Stimulated activated CD4-positive, alpha-beta T cell treated with anti-CD3 and anti-CD28 coated beads, Interleukin-1b, Interleukin-23, amount 100 ng/mL, for 4 hours (primary cell): ENCODE results near the gene KLF12.

Source experiments
- DNase-seq, 2 donors: peaks; one replicate each; pipeline ENCODE4 v3.0.0-alpha.2; 2020; ENCODE audit warnings: low read depth in 2 of 2

The KLF12 gene

GRCh38 chr13:74135326-74136083 is 1.3 kb upstream of the KLF12 start:
- peak; percentile 41 to 51 for DNase-seq

- peak; percentile 48 to 51 for DNase-seq
Observed at GRCh38 chr13:74134777-74135325, 647 bp upstream of the KLF12 start.

DNA sequence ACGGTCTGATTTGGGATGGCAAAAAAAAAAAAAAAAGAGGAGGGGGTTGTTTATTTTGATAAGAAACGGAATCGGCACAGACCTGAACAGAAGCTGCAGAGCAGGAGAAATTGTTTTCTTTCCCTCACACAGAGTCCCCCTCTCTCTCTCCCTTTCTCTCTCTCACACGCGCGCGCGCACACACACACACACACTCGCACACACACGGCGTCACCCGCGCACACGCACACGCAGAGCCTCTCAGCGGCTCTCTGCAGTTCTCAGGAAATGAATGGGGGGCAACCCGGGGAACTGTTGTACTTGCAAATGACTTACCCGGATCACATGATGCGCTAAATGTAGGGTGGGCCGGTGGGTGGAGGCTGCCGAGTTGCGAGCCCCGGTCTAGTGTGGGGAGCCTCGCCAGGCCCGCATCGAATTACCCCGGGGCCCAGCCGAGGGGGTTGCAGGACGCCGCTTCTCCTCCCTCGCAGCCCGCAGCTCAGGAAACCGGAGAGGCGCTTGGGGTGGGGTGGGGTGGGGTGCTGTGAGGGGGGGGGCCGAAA is 475 bp downstream of the KLF12 start:
- peak; percentile 61 to 74 for DNase-seq

GRCh38 chr13:74132776-74133656 is 1.2 kb downstream of the KLF12 start:
- DNase-seq, result peak in 1 of 2 donors; percentile 37

DNA sequence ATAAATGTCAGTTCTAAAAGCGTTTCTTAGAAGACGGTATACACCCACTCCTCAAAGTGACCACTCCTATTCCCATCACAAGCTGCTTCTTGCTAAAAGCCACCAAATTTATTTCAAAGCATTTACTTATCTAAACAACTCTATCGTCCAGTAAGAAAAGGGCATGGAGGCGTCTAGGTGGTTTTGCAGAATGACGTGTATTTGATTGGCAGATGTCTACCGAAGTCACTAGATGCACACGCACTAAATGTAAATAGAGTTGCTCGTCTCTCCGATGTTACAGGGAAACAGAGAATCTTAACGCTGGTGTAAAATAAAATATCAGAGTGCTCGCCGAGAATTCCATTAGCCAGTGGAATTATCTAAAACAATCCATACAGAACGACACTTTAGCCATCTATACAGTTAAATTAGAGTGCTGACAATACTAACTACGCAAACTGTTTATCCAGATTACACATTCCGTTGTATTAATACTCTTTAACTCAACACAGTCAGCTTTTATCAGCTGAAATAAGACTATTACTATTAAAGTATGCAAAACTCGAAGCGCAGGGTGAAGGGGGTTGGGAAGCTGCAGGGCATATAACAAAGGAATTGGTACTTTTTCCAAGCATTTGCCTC is 1.9 kb downstream of the KLF12 start:
- no peak for DNase-seq

DNA sequence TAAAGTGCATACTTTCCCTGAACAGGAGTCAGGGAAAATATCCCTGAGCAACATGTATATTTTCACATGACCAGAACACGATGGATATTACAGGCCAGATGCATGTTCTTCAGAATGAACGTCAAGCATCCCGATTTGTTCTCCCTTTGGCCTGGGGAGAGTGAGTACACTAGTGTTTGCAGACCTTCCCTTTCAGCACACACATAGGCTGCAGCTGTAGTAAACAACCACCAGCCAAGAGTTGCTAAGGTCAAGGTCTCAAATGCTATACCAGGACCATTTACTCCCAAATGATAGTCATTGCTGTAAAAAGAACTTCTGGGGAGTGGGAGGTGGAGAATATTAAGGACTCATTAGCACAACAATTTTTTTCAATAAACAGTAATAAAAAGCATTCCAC is 3.0 kb downstream of the KLF12 start:
- no peak for DNase-seq

DNA sequence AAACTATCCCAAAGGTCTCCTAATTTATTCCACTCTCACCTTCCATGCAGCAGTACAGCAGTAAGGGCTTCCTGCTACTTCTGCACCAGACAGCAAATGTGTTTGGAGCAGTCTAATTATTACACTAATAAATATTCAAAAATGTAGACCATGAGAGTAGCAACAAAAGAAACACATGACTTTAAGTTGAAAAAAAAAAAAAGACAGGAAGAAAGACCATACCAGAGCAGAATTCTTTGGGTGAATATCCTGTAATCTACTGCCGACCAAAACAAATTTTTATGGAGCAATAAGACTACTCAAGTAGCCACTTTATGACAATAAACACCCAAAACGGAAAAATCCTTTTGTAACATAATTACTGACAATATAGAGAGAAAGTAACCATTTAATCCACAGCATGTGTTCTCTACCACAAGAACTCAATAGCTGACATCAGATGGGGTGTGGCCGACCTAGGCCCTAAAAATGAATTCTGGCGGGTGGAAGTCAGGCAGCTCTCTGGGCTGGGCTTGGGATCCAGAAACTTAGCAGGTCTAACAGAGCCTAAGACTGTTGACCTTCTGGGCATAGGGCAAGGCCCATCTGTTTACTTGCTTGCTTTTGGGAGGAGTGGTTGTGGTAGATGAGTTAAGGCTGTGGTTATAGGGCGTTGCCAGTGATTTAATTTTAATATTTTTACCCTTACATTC is 4.6 kb downstream of the KLF12 start:
- DNase-seq, result no peak

DNA sequence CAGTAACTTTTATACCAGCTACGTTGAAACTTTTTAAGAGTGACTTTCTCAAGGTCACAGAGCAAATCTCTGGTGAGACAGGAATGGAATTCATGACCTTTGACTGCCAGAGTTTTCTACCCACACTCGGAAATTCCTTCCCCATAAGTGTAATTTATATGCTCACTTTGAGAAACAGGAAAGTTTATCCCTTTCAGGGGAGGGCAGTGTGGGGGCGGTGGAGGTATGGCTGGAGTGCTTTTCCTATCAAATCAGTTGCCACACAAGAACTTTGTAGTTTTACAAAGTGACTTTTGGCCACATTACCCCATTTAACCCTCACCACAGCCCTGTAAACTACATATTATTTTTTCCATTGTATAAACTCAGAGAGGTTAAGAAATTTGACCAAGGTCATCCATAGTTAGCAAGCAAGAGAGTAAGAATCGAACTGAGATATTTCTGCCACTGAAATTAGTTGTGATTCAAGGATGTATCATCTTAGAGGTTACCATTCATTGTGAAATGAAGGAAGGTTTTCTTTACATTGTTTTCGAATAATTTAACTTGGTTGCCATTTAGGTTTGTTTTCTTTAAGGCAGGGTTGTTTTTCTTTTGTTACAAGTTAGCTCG is 5.9 kb downstream of the KLF12 start:
- DNase-seq, result no peak

DNA sequence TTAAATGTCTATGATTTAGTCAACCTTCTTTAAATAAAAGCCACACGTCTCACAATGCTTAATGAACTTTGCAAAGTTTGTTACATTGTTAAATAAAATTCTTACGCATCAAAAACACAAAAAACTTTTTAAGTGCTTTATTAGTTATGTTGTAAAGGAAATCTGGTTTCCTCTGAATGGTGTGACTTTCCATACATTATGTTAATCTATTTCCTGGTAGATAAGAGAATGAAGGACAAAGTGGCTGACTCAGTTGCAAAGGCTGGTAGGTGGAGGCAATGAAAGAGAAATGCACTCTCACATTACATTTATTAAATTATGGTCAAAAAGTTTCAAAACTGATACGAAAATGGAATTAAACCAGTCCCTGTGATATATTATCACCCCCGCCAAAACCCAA is 15.9 kb downstream of the KLF12 start:
- no peak for DNase-seq

GRCh38 chr13:74117207-74117705 is 16.9 kb downstream of the KLF12 start:
- no peak for DNase-seq

GRCh38 chr13:74115133-74115532 is 19.1 kb downstream of the KLF12 start:
- no peak for DNase-seq

GRCh38 chr13:74114641-74115040 is 19.6 kb downstream of the KLF12 start:
- DNase-seq, result no peak

DNA sequence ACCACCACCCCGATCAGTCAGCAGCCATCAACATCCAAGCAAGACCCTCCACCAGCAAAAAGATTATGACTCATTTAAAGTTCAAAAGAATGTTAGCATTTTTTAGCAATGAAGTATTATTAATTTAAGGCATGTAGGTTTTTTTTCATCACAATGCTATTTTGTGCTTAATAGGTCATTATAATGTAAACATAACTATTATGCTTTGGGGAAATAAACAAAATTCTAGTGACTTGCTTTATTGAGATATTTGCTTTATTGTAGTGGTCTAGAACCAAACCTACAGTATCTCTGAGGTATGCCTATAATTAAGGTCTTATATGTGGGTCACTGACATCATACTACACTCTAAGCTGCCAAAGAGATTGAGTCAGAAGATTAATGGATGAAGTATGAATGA is 20.0 kb downstream of the KLF12 start:
- no peak for DNase-seq

DNA sequence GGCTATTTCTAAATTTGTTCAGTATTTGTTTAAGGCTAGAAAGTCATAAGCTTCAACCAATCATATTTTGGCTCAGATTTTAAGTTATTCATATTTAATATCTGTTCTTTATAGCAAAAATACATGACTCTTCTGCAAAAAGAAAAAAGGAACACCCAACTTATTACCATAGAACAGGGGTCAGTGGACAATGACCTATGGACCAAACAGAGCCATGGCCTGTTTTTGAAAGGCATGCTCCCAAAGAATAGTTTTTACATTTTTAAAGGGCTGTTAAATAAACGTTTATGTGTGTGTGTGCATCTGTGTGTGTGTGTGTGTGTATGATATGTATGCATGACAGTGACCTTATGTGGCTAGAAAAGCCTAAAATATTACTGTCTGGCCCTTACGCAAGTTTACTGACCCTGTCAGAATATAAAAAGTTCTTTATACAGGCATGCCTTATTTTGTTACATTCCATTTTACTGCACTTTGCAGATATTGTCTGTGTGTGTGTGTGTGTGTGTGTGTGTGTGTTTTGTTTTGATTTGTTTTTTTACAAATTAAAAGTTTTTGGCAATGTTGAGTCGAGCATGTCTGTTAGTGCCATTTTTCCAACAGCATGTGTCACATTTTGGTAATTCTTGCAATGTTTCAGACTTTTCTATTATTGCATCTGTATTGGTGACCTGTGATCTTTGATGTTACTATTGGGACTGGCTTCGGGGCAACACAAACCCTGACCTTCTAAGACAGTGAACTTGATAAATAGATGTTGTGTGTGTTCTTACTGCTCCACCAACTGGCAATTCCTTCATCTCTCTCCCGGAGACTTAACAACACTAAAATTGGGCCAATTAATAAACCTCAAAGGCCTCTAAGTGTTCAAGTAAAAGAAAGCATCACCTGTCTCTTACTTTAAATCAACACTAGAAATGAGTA is 22.0 kb downstream of the KLF12 start:
- no peak for DNase-seq

DNA sequence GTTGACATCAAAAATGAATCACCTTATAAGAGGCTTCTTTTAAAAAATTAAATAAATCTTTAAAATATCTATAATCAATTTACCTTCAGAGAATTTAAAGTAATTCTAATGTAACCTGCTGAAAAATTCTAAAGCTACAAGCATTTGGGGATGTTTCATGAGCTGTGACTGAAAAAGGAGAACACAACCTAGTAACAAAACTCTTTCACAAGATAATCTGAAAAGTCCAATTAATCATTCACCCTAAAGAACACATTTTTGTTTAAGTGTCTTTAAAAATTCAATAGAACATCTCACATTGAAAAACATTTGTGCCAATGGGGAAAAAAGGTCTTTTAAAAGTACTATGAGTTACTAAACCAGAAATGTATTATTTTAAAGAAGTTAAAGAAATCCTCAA is 22.8 kb downstream of the KLF12 start:
- no peak for DNase-seq

DNA sequence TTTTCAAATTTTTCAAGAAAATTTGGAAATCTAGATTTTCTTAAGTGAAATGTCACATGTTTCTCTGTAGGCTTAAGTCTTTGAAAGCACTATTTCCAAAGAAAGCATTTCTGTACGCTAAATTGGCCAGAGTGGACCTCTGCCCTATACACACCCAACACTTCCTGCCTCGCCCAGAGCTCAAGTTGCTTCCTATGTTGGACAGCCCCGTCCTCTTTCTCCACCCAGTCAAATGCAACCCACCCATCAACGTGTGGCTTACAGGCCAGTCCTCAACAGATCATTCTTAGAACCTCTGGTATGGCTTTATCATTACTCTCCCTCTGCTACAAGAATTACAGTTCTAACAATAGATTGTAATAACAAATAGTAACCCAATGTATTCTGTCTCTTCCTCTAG is 24.2 kb downstream of the KLF12 start:
- DNase-seq, result no peak

- no peak for DNase-seq
Observed at GRCh38 chr13:74107598-74107997, 26.6 kb downstream of the KLF12 start.

GRCh38 chr13:74105871-74106270 is 28.3 kb downstream of the KLF12 start:
- no peak for DNase-seq

DNA sequence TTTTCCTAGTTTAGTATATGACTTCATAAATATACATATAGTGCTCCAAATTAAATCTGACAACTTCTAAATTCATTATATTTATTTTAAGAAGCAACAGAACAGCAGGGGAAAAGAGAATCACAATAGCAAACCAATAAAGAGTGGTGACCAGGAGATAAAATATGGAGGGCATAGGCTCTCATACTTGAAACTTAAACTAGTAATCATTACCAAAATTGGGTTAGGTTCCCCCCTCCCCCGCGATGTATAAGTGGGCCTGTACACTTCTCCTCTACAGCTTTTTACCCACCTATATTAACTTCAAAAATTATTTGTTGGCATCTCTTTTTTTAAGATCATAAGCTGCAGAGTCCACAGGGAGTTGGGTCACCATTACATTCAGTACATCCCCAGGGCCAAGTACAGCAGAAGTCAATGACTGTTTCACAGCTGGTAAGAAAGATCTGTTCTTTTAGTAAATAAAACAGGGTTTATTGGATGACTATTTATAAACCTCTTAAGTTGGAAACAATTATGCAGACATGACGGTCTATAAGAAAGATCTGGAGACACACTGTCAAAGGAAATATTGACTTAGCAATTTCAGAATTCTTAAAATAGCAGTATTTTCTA is 29.4 kb downstream of the KLF12 start:
- no peak for DNase-seq
